ENCODE results near the gene MTTP. TPM values are rescaled to one million over a fixed set of nuclear protein-coding genes. Genes with fewer than 3 reads are reported as not detected.
"Not testable (repeated sequence)": the region's sequence is repeated elsewhere in the genome, so short reads cannot be mapped to it uniquely, and the experiment has no call there.

The MTTP gene
- 3.9 TPM for total RNA-seq
- long read RNA-seq, full-length matches to known transcripts: 5 of 5 reads
- long read RNA-seq, partial matches to known transcripts: 0 of 5 reads
- long read RNA-seq, other reads (novel, unspliced or antisense): 0 of 5 reads

DNA sequence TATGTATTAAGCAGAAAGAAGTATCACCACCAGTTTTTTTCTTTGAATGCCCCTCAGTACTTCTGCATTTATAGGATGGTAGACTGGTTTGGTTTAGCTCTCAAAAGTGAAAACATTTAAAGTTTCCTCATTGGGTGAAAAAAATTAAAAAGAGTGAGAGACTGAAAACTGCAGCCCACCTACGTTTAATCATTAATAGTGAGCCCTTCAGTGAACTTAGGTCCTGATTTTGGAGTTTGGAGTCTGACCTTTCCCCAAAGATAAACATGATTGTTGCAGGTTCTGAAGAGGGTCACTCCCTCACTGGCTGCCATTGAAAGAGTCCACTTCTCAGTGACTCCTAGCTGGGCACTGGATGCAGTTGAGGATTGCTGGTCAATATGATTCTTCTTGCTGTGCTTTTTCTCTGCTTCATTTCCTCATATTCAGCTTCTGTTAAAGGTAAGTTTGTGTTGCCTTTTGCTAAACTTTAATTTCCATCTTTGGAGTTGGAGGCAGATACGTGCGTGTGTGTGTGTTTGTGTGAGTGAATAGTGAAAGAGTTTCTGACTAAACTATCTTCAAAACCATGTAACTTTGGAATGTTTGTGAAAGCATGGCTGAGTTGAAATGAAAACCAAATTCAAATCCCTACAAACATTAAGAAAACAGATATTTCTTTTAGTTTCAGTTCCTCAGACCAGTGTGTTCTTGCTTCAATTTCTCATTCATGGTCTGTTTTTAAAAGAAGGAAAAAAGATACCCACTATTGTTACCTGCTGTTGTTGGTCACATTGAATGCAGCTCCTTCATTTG is at the start of gene MTTP:
TSS of gene MTTP (plus strand) at position 295 of the 795 bp plus-strand sequence. CDS start at position 381, 86 bp downstream.
- intact Hi-C loops (cut with DNase I): no loop called here
- ATAC-seq (no peak), DNase-seq (ENCODE audit: missing footprints) (no peak)

GRCh38 chr4:99529228-99529627 is 45.4 kb upstream of the MTTP start:
- intact Hi-C loops (cut with DNase I): no loop called here
- DNase-seq (ENCODE audit: missing footprints) (no peak), ATAC-seq (no peak)

GRCh38 chr4:99529956-99530355 is 44.7 kb upstream of the MTTP start:
- intact Hi-C loops (cut with DNase I): no loop called here
- DNase-seq (ENCODE audit: missing footprints): no peak
- ATAC-seq: no peak

GRCh38 chr4:99534699-99535098 is 39.9 kb upstream of the MTTP start:
- intact Hi-C loops (cut with DNase I); DNase-seq (ENCODE audit: missing footprints): not testable (repeated sequence)
- peak; percentile 59 for ATAC-seq

- intact Hi-C loops (cut with DNase I): no loop called here
- ATAC-seq: peak; percentile 79
- DNase-seq (ENCODE audit: missing footprints): peak; percentile 49
These were observed 38.4 kb upstream of the MTTP start for GRCh38 chr4:99536271-99536670.

GRCh38 chr4:99536848-99537247 is 37.8 kb upstream of the MTTP start:
- intact Hi-C loops (cut with DNase I): no loop called here
- DNase-seq (ENCODE audit: missing footprints) (no peak), ATAC-seq (no peak)

- intact Hi-C loops (cut with DNase I): no loop called here
- DNase-seq (ENCODE audit: missing footprints) (no peak), ATAC-seq (no peak)
These were observed 37.0 kb upstream of the MTTP start for GRCh38 chr4:99537674-99538073.

GRCh38 chr4:99540277-99540939 is 34.2 kb upstream of the MTTP start:
- ATAC-seq (no peak), DNase-seq (ENCODE audit: missing footprints) (no peak)
- intact Hi-C loops (cut with DNase I): no loop called here

DNA sequence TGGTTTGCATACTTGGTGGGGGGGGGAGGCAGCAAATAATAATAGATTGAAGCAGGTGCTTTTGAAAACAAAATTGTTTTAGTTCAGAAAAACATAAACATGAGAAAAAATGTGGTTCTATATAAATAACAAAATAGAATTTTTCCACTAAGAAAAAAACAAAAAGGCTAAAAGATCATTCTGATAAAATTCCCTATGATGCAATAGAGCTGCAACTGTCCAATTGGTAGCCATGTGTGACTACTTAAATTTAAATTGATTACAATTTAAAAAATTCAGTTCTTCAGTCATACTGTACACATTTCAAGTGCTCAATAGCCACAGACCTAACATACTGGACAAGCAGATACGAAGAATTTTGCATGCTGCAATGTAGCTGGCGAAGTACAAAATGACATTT is 21.8 kb upstream of the MTTP start:
- ATAC-seq (no peak), DNase-seq (ENCODE audit: missing footprints) (no peak)
- intact Hi-C loops (cut with DNase I): no loop called here

DNA sequence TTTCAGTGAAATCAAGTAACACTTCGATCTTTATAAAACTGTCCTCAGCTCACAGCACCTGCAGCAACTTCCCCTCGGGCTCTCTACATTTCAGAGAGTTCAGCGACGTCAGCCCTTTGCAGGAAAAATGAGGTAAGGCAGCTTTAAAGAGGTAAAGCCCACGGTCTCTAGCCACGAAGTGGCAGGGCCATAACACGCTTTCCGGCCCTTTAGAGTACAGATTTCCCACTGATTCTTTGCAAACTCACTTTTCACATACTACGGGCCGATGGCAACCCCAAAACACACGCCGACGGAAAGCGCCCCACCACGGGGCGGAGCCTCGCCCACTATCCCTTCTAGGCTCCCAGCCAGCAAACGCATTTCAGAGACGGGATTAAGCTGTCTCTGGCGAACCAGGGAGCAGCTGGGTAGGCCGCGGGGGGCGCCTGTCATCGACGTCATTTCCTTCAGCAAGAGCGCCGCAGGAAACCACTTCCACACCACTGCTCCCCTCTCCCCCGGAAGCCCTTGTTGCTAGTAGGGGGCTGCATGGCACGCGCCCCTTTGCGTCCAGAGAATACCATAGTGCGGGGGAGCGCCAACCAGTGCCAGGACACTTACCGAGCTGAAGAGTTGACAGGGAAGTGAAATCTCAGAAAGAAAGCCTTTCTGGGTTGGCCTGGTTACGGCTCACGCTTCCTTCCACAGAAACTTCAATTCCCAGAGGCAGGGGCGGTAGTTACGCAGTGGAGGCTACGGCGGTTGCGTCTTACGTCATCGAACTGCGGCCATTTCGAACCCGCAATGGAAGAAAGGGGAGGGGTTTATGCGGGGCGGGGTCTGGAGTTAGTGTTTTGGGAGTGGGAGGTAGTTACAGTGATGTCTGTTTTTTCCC is 11.1 kb upstream of the MTTP start, which contains the start of gene TRMT10A:
TSS of gene TRMT10A (minus strand) at position 730 of the 877 bp plus-strand sequence. CDS start 4,701 bp downstream, outside the sequence.
- DNase-seq (ENCODE audit: missing footprints): peak; percentile 98
- intact Hi-C loops (cut with DNase I): loop anchor here (2.0 to 5.0 kb wide), 6 partner anchors 54 to 387 kb away; partner anchors contain the start of gene H2AZ1
- ATAC-seq: peak; percentile 99

DNA sequence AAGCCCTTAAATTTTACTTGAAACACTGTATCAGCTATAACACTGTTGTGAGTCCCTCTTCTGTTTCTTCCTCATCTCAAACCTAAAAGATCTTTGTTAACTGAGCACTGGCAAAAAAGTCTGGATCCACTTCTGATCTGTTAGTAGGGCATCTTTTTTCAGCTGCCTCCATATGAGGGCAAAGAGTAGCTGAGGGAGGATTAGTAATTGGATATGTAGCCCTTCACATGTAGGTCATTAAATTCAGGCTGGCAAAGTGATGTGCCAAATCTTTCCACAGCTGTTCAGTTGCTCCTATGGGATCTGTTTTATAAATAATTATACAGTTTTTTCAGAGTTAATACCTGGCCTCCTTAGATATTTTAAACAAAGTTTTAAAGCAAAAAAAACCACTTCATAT is 9.7 kb upstream of the MTTP start:
- DNase-seq (ENCODE audit: missing footprints) (no peak), ATAC-seq (no peak)
- intact Hi-C loops (cut with DNase I): loop anchor here (2.0 to 5.0 kb wide), 3 partner anchors 52 to 158 kb away; no protein-coding TSS in a partner anchor

DNA sequence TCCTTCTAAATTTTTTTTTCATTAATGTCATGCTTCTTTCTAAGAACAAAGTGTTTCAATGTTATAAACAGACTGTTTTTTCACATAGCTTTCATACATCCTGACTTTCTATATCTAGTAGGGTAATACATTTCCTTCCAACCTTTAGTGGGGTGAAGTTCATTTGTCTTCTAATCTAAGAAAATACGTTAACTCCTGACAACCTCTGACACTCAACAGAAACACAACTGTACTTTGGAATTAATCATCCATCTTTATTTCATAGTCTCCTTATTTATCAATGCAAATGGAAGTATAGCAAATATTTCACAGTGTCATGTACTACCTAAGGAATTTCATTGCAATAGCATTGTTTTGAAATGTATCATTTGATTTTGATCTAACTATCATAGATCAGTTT is 2.7 kb upstream of the MTTP start:
- ATAC-seq (no peak), DNase-seq (ENCODE audit: missing footprints) (no peak)
- intact Hi-C loops (cut with DNase I): no loop called here

DNA sequence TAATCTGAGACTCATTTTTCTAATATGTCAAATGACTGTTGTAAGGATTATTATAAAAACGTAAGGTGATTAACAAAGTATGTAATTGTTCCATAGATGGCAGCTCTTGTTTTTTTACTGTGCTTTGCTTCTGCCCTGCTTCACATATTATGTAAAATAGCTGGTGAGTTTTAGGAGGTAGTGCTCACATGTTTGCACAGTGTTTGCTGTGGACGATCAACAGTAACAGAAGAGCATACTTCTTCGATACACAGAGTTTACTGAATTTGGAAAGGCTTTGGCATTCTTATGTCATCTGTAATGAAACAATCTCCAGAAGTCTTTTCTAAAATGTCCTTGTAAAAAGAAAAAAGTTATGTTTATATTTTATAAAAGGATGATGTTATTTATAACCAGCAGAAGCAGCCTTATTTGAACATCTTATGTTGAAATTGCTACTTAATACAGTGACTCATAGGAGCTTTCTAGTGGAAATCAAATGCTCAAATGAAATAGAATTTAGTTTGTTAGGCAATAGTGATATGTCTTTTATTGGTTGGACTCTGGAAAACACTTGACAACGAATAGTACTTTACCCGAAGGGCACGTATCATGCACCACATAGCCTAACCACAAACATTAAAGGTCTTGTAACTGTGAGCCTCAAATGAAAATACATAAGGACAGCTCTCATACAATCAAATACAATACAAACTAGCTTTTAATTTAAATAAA is 1.9 kb upstream of the MTTP start:
- ATAC-seq: no peak
- no peak for DNase-seq (ENCODE audit: missing footprints)
- intact Hi-C loops (cut with DNase I): no loop called here

- ATAC-seq (no peak), DNase-seq (ENCODE audit: missing footprints) (no peak)
- intact Hi-C loops (cut with DNase I): no loop called here
These were observed 772 bp upstream of the MTTP start for GRCh38 chr4:99573735-99574368.

GRCh38 chr4:99578714-99579113 is 4.1 kb downstream of the MTTP start:
- no peak for DNase-seq (ENCODE audit: missing footprints)
- no peak for ATAC-seq
- intact Hi-C loops (cut with DNase I): no loop called here

GRCh38 chr4:99585516-99585915 is 10.9 kb downstream of the MTTP start:
- DNase-seq (ENCODE audit: missing footprints) (no peak), ATAC-seq (no peak)
- intact Hi-C loops (cut with DNase I): no loop called here

DNA sequence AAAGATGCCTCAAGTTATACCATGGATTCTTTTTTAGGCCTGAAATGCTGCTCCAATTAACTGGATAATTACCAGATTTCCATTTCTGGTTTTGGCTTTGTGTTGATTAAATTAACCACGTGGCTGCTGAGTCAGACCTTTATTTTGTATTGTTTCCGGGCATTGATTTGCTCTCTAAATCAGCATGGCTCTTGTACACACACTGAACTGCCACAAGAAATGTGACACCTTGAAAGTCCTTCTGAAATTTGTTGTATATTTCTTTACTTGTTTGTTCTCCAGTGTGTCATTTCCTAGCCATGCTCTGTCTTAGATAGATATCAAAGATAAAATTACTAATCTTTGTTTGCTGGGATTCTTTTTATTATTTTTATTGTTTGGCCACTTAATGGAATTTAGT is 11.7 kb downstream of the MTTP start:
- DNase-seq (ENCODE audit: missing footprints) (no peak), ATAC-seq (no peak)
- intact Hi-C loops (cut with DNase I): no loop called here

GRCh38 chr4:99586797-99587196 is 12.2 kb downstream of the MTTP start:
- ATAC-seq: no peak
- no peak for DNase-seq (ENCODE audit: missing footprints)
- intact Hi-C loops (cut with DNase I): no loop called here
